RPMI7951 (cell line): Measurements from ENCODE around the gene MINDY4. TPM values are rescaled to one million over a fixed set of nuclear protein-coding genes. Genes with fewer than 3 reads are reported as not detected.

Experiments
- DNase-seq: peaks from one replicate; pipeline ENCODE4 v3.0.0-alpha.2; 2012; ENCODE audit warnings: low read depth
- total RNA-seq: library from RNA; depleted of rRNA; stranded (reverse); fragments of >200 nt; shearing (Covaris generic); gene quantifications from 2 replicates; pipeline ENCODE4 v1.2.3, GENCODE V29; 2014; rRNA removed

Gene MINDY4
- 26.4 and 27.0 TPM in 2 replicates for total RNA-seq

DNA sequence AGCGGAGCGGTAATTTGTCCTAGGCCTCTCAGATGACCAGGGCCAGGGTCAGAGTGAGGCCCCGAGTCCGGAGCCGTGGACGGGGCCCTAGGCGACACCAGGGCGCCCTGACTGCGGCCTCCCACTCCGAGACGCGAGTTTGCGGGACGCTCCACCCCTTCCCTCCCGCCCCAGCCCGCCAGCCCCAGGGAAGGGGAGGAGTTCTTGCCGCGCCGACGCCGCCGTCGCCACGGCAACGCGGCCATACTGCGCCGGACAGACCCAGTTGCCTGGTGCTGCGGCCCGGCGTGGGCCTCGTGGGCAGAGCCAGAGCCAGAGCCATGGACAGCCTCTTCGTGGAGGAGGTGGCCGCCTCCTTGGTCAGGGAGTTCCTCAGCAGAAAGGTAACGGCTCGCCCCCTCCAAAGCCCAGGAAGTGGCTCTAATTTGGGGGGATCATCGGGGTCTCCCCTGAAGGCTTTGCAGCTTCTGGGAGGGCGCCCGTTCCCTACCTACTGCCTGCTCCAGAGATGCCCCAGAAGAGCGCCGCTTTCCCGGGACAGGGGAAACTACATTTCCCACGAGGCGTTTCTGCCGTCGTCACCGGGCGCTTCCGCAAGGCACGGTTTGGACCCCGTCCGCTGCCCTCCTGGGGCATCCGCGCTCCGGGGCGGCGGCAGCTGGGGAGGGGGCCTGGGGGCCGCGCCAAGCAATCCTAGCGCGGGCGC, at the start of gene MINDY4:
Gene MINDY4 (plus strand): TSS at position 244 of the 706 bp plus-strand sequence. CDS start 77 bp downstream, at position 321.
- peak; percentile 91 for DNase-seq

DNA sequence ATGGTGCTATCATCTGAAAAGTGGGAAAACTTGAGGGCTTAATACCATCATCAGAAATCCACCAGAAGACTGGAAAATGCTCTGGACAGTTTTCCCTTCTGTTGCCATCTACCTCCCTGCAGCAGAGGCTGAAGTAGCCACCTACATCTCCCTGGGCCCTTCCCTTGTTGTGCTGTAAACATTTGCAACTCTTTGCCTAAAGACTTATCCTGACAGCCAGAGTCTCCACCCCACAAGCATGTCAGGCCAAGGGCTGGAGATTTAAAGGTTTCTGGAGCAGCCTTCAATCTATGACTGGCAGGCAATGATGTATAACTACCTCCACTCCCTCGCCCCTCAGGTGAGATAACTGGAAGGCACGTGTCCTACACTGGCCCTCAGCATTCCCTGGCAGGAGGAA, 49.0 kb upstream of the MINDY4 start:
- DNase-seq: no peak

- no peak for DNase-seq
Observed at GRCh38 chr7:30722671-30723070, 48.5 kb upstream of the MINDY4 start.

DNA sequence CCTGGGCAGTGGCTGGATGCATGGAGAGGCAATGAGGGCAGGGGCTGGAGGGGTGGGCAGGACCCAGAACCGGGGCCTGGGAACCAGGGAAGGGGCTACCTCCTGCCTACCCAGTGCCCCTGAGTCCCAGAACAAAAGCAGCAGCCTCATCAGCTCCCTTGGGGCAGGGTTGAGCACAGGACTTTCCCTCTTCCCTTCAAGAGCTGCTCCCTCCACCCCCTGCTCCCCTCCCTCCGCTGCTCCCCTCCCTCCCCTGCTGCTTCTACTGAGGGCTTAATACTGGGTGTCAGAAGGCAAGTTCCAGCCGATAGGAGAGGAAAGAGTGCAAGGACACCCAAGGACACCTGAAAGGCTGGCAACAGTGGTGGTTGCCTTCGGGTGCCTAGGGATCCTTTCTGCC, 47.4 kb upstream of the MINDY4 start:
- DNase-seq: no peak

DNA sequence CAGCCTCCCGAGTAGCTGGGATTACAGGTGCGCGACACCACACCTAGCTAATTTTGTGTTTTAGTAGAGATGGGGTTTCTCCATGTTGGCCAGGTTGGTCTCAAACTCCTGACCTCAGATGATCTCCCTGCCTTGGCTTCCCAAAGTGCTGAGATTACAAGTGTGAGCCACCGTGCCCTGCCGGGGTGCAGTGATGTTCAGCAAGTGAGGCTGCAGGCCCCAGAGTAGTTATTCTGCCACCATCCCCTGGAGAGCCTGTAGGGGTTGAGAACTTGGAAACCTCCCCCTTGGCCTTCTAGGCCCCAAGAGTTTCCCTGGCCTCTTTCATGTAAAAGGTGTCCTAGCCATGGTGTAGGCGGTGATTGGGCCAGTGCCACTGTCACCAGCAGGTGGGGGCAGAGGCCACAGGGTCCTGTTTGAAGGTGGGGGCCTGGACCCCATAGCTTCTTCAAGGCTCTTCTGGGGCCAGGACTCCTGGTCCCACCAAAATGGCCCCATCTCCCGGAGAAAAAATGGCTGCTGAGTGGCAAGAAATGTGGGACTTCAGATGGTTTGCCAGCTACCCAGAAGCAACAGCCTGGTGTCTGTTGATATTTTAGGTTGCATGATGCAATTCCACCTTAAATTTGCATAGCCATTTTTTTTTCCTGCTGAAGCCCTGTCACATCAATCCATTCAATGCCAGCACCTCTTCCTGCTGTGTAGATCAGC, 44.8 kb upstream of the MINDY4 start:
- DNase-seq: no peak

GRCh38 chr7:30727061-30727945, 43.9 kb upstream of the MINDY4 start:
- DNase-seq: peak; percentile 61

DNA sequence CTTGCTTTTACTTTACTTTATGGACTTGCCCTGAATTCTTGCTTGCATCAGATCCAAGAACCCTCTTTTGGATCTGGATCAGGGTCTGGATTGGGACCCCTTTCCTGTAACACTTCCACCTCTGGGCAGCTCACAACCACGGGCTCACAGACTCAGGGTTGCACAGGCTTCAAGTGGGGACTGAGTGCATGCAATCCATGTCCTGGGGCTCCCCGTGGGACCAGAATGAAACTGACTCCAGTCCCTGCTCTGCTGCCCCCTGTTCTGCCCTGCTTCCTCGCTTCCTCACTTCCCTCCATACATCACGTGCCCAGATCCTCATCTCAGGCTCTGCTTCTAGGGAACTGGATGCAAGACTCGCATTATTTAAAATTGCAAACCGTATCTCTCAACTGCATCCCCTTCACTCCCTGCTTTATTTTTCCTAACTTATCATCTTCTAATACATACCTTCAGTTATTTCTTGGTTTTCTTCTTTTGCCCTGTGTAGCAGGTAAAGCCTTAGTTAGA, 42.6 kb upstream of the MINDY4 start:
- no peak for DNase-seq

DNA sequence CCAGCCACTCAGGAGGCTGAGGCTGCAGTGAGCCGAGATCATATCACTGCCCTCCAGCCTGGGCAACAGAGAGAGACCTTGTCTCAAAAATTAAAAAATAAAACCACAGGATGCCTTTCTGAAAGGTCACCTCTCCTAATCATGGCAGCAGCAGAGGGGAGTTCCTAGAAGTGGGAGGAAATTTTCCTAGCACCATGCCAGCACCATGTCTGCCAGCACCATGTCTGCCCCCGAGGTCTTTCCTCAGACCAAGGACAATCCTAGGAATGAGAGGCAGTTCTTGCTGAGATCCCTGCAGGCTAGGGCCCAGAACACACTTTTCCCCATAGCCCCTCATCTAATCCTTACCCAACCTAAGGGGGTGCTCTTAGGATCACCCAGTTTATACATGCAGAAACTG, 41.6 kb upstream of the MINDY4 start:
- no peak for DNase-seq

DNA sequence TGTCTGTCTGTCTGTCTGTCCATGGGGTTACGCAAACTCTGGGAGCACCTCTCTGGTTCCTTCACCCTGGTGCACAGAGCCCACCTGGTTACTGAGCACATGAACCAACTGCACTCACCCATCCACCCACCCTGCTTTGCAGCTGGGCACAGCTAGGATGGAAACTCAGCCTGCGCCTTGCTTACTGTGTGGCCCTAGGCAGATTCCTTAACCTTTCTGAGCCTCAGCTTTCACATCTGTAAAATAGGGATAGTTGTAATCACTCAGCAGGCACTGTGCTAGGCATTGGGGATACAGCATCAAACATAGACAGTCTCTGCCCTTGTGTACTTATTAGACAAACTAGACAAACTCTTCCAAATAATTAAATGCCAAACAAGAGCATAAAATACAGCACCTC, 41.1 kb upstream of the MINDY4 start:
- DNase-seq: no peak

DNA sequence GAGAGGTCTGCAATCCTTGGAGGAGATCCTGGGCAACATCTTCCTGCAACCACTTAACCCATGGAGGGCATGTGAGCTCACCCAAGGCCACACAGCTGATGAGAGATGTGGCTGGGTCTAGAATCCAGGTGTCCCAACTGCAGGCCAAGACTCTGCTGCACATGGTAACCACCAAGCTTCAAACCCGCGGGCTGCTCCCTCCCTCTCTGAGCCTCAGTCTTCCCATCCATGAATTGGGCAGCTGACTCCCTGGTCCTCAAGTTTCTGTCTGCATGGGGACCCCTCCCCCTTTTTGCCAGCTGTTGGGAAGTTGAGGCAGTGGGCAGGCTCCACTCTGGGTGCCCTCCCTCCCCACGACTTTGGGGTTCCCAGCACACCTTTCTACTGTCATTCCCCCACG, 40.2 kb upstream of the MINDY4 start:
- no peak for DNase-seq

GRCh38 chr7:30731581-30731980, 39.6 kb upstream of the MINDY4 start:
- peak; percentile 70 for DNase-seq

DNA sequence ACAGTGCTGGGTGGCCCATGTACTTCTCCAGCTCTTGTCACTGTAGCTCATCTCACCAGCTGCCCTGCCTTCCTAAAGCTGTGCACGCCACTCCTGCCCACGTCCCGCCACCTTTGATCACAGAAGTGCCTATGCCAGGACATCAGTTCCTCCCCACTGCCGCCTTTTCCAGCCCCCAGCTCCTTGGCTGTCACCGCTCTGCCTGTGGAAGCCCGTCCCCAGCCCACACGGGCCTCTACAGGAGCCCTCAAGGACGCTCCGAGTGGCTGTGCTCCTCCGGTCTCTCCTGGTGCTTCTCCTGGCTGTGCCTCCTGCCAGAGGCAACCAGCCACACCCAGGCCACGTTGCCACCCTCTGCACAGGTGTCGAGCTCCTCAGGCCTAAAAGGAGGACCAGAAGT, 38.6 kb upstream of the MINDY4 start:
- DNase-seq: no peak

DNA sequence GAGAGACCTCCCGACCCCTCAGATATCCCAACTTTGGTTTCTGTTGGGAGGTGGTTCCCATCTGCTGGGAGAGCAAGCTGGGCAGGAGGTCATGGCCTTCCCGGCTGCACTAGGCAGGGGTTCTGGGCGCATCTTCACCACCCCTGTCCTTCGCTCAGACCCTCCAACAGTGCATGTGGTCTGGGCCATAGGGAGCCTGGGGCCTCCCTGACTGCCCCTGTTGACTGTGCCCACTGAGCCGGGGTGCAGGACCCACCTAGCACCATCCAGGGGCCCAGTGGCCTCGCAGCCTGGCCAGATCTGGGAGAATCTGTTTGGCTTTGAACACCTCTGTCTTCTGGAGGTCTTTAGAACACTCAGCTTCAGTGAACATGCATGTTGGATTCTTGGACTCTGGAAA, 38.0 kb upstream of the MINDY4 start:
- no peak for DNase-seq

DNA sequence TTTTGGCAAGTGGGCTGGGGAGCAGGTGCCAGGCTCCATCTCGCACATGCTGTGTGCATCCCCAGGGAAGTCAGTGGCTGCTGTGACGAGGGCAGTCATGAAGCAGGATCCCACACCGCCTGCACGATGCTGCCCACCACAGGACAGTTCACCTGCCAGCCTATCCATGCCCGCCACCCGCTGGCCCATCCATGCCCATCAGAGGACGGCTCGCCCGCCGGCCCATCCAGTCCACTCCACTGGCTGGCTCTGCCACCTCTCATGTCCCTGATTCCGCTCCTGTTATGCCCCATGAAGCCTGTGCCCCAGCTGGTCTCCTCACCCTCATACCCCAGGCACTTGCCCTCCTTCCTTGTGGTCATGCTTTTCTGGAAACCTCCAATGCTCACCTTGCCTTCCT, 37.5 kb upstream of the MINDY4 start:
- no peak for DNase-seq

- DNase-seq: no peak
Observed at GRCh38 chr7:30734497-30734896, 36.7 kb upstream of the MINDY4 start.

DNA sequence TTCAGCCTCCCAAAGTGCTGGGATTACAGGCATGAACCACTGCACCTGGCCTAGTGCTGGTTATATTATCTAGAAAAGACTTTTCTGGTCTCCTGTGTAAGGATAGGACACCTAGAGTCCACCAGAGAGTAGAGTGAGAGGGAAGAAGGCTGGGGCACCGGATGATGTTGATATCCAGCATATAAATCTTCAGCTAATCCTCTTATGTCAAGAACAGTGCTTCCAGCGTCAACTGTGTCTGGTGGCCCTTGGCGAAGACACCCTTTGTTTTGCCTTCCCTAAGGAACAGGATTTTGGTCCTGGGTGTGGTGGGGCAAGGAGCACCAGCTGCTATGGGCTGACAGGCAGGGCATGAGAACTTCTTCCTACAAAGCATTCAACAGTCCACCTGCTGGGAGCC, 35.6 kb upstream of the MINDY4 start:
- DNase-seq: no peak

- no peak for DNase-seq
Observed at GRCh38 chr7:30736291-30736690, 34.9 kb upstream of the MINDY4 start.

GRCh38 chr7:30738026-30738915, 32.9 kb upstream of the MINDY4 start:
- no peak for DNase-seq

GRCh38 chr7:30739691-30740090, 31.5 kb upstream of the MINDY4 start:
- no peak for DNase-seq

GRCh38 chr7:30740417-30741181, 30.6 kb upstream of the MINDY4 start:
- peak; percentile 70 for DNase-seq
